Measurements from ENCODE around the gene KCTD15.

The KCTD15 gene

GRCh38 chr19:33772102-33772857, 24.4 kb upstream of the KCTD15 start:
- DNase-seq = no peak

GRCh38 chr19:33772858-33773180, 23.9 kb upstream of the KCTD15 start:
- no peak for DNase-seq

- DNase-seq = no peak
Measured at GRCh38 chr19:33773704-33774624, 22.7 kb upstream of the KCTD15 start.

- no peak for DNase-seq
Measured at GRCh38 chr19:33774751-33775150, 21.9 kb upstream of the KCTD15 start.

GRCh38 chr19:33775731-33776487, 20.8 kb upstream of the KCTD15 start:
- no peak for DNase-seq

- DNase-seq = no peak
Measured at GRCh38 chr19:33777351-33777750, 19.3 kb upstream of the KCTD15 start.

- no peak for DNase-seq
Measured at GRCh38 chr19:33777753-33778088, 18.9 kb upstream of the KCTD15 start.

- no peak for DNase-seq
Measured at GRCh38 chr19:33778089-33778791, 18.4 kb upstream of the KCTD15 start.

- DNase-seq = no peak
Measured at GRCh38 chr19:33779849-33780248, 16.8 kb upstream of the KCTD15 start.

GRCh38 chr19:33780251-33780650, 16.4 kb upstream of the KCTD15 start:
- DNase-seq = no peak

GRCh38 chr19:33780746-33781145, 15.9 kb upstream of the KCTD15 start:
- no peak for DNase-seq

GRCh38 chr19:33781415-33781935, 15.2 kb upstream of the KCTD15 start:
- no peak for DNase-seq

GRCh38 chr19:33781996-33782395, 14.7 kb upstream of the KCTD15 start:
- DNase-seq = no peak

- DNase-seq = no peak
Measured at GRCh38 chr19:33784432-33784831, 12.2 kb upstream of the KCTD15 start.

GRCh38 chr19:33785795-33786194, 10.9 kb upstream of the KCTD15 start:
- DNase-seq = no peak

GRCh38 chr19:33788676-33789075, 8.0 kb upstream of the KCTD15 start:
- no peak for DNase-seq

GRCh38 chr19:33789344-33789743, 7.3 kb upstream of the KCTD15 start:
- no peak for DNase-seq

GRCh38 chr19:33794683-33795369, 1.8 kb upstream of the KCTD15 start:
- no peak for DNase-seq

- no peak for DNase-seq
Measured at GRCh38 chr19:33795370-33796163, 1.1 kb upstream of the KCTD15 start.

- no peak for DNase-seq
Measured at GRCh38 chr19:33797802-33798671, 1.4 kb downstream of the KCTD15 start.

All from cortex of kidney (tissue), 1 donor.